Caco-2 (cell line): ENCODE data around the gene TMEM169. TPM values are rescaled to one million over a fixed set of nuclear protein-coding genes. Genes with fewer than 3 reads are reported as not detected.

Experiments
- BruUV-seq: library from RNA; stranded (reverse); fragments of 400-500 nt; replicated peaks from 2 replicates; lab custom pipeline; 2021; lab: Mats Ljungman, UMichigan
- CTCF ChIA-PET: fragments of 300-600 bp; sonication (Branson Sonifier 250); formaldehyde crosslinking; loops from one replicate; lab custom pipeline; 2022; ENCODE audit warnings: antibody characterized with exemption; lab: Charles Lee
- POLR2A ChIA-PET: fragments of 300-600 bp; sonication (Branson Sonifier 250); formaldehyde crosslinking; loops from one replicate; lab custom pipeline; 2022; ENCODE audit warnings: antibody characterized with exemption; lab: Charles Lee
- DNase-seq, 2 experiments: peaks; one replicate each; pipeline versions ENCODE4 v3.0.0 to v3.0.0-alpha.2; 2020 to 2022
- H3K27me3 ChIP-seq: replicated peaks from 2 replicates; pipeline ENCODE4 v1.6.0; 2011; ENCODE audit warnings: low read length; ENCODE audit not compliant: control insufficient read depth, insufficient read depth
- H3K36me3 ChIP-seq: 2 replicates; pipeline ENCODE4 v1.5.1; 2011; ENCODE audit warnings: low read length; ENCODE audit not compliant: control insufficient read depth, insufficient read depth
- H3K4me1 ChIP-seq: fragments of 250-450 bp; sonication (Bioruptor Pico); 2 replicates; pipeline ENCODE4 v1.5.1; 2020; ENCODE audit warnings: mild to moderate bottlenecking
- H3K4me3 ChIP-seq: 2 replicates; pipeline ENCODE4 v1.5.1; 2011; ENCODE audit warnings: low read depth, mild to moderate bottlenecking, control low read depth, low read length
- H3K9me3 ChIP-seq: fragments of 250-450 bp; sonication (Bioruptor Pico); 2 replicates; pipeline ENCODE4 v1.5.1; 2020; ENCODE audit warnings: mild to moderate bottlenecking, moderate library complexity
- H3K27ac Mint-ChIP-seq: one replicate; pipeline ENCODE4 v1.8.0; 2022; ENCODE audit warnings: mixed read lengths; ENCODE audit not compliant: unreplicated experiment
- H3K27me3 Mint-ChIP-seq: one replicate; pipeline ENCODE4 v1.8.0; 2022; ENCODE audit warnings: mixed read lengths; ENCODE audit not compliant: insufficient read depth, unreplicated experiment
- H3K36me3 Mint-ChIP-seq: one replicate; pipeline ENCODE4 v1.8.0; 2022; ENCODE audit warnings: mild to moderate bottlenecking, mixed read lengths; ENCODE audit not compliant: insufficient read depth, unreplicated experiment
- H3K4me1 Mint-ChIP-seq: one replicate; pipeline ENCODE4 v1.8.0; 2022; ENCODE audit warnings: low read depth, mixed read lengths; ENCODE audit not compliant: unreplicated experiment
- H3K4me3 Mint-ChIP-seq: one replicate; pipeline ENCODE4 v1.8.0; 2022; ENCODE audit warnings: mild to moderate bottlenecking, moderate library complexity, mixed read lengths; ENCODE audit not compliant: unreplicated experiment
- H3K9me3 Mint-ChIP-seq: one replicate; pipeline ENCODE4 v1.8.0; 2022; ENCODE audit warnings: mixed read lengths; ENCODE audit not compliant: unreplicated experiment
- CTCF ChIP-seq, 2 experiments: fragments of 200-600 bp in 1 of 2; IDR thresholded peaks; 1 replicate in 1 of 2; 2 replicates in 1 of 2; pipeline versions ENCODE4 v1.5.1 to v1.8.0; 2011 to 2022; ENCODE audit warnings: antibody characterized with exemption in 1 of 2, control low read depth in 1 of 2, inconsistent platforms in 1 of 2, low read depth in 1 of 2, low read length in 1 of 2, mild to moderate bottlenecking in 1 of 2, moderate library complexity in 1 of 2; ENCODE audit not compliant: insufficient read depth in 1 of 2, severe bottlenecking in 1 of 2, unreplicated experiment in 1 of 2
- intact Hi-C: fragments of 100-400 bp; cut with micrococcal nuclease; formaldehyde crosslinking; loops from one replicate; pipeline ENCODE4 v1.10.0; 2022; ENCODE audit not compliant: unreplicated experiment
- total RNA-seq: library from RNA; stranded (reverse); gene quantifications from 2 replicates; pipeline ENCODE4 v1.2.3, GENCODE V29; 2022

Gene TMEM169
- total RNA-seq, 1 experiment from 2014 or later: 1.3 TPM

- Histone ChIP-seq H3K36me3 (no peaks in the 10 kb centered on the region; the same call in 1 of the 2 replicates), H3K4me3 (no peak overlapping the region), H3K4me1 (peaks cover under 1% of the 10 kb centered on the region; the same call in 1 of the 2 replicates), H3K27me3 (no peaks in the 10 kb centered on the region), H3K9me3 (no peaks in the 10 kb centered on the region)
- H3K27ac Mint-ChIP-seq: no peak overlapping the region
- H3K4me1 Mint-ChIP-seq: no peaks in the 10 kb centered on the region
- H3K9me3 Mint-ChIP-seq: no peaks in the 10 kb centered on the region
- intact Hi-C loops: no loop called here
- no peak overlapping the region for H3K4me3 Mint-ChIP-seq
- H3K27me3 Mint-ChIP-seq: no peaks in the 10 kb centered on the region
- POLR2A ChIA-PET: no interaction called here
- BruUV-seq: no TSS peak
- DNase-seq: no peak
- no peak for TF ChIP-seq CTCF (IDR thresholded peaks at IDR 0.05; ENCODE audit: insufficient read depth in 1 of 2, low read depth in 1 of 2, low read length in 1 of 2, severe bottlenecking in 1 of 2, unreplicated experiment in 1 of 2)
- CTCF ChIA-PET: no interaction called here
- H3K36me3 Mint-ChIP-seq: peaks cover 14% of the 10 kb centered on the region
Measured at GRCh38 chr2:216070195-216070594, 11.5 kb upstream of the TMEM169 start.

DNA sequence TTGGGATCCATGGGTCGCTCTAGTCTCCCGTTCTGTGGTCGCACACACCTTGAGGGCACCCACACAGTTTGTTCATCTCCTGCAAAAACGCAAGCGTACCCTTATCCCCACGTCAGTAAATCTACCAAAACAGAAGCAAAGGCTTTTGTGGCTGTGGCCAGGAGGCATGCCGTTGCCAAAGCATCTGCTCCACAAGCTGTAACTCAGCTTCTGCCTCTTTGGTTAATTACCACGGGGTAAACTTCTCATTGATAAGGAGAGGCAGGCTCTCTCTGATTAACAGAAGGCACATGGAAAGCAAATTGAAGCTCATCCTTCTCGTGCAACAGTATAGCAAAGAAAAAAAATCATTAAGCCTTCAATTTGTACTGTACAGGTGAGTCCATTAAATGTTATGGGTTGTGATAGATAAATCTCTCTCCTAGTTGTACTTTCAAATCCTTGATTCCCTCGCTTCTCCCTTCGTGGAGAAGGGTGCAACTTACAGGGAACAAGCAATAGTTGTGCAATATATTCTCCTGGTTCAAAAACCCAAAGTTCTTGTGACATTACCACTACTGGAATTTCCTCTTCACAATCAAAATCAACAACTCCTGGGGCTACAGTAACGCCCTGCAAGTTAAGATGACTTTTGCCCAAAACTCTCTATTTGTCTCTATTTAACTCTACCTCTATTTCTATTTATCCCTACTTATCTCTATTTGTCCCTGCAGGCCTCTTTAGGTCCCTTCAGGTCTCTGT is 10.4 kb upstream of the TMEM169 start:
- no TSS peak for BruUV-seq
- Mint-ChIP-seq H3K27me3 (no peaks in the 10 kb centered on the region), H3K4me3 (no peak overlapping the region), H3K36me3 (peaks cover 14% of the 10 kb centered on the region), H3K27ac (no peak overlapping the region), H3K4me1 (peaks cover 8% of the 10 kb centered on the region), H3K9me3 (no peaks in the 10 kb centered on the region)
- H3K9me3 ChIP-seq: no peaks in the 10 kb centered on the region
- TF ChIP-seq CTCF (IDR thresholded peaks at IDR 0.05; ENCODE audit: insufficient read depth in 1 of 2, low read depth in 1 of 2, low read length in 1 of 2, severe bottlenecking in 1 of 2, unreplicated experiment in 1 of 2): no peak
- POLR2A ChIA-PET: no interaction called here
- CTCF ChIA-PET: no interaction called here
- peaks cover 11% of the 10 kb centered on the region for H3K4me1 ChIP-seq
- DNase-seq: no peak
- H3K4me3 ChIP-seq: no peak overlapping the region
- H3K36me3 ChIP-seq: no peaks in the 10 kb centered on the region; the same call in 1 of the 2 replicates
- H3K27me3 ChIP-seq: no peaks in the 10 kb centered on the region
- intact Hi-C loops: no loop called here

DNA sequence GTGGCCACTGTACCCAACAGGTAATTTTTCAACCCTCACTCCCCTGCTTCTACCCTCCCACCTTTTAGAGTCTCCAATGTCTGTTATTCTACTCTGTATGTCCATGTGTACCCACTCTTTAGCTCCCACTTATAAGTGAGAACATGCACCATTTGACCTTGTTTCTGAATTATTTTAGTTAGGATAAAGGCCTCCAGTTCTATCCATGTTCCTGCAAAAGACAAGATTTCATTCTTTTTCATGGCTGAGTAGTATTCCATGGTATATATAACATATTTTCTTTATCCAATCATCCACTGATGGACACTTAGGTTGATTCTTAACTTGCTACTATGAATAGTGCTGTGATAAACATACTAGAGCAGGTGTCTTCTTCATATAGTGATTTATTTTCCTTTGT is 9.2 kb upstream of the TMEM169 start:
- Histone ChIP-seq H3K4me1 (peaks cover 14% of the 10 kb centered on the region), H3K4me3 (no peak overlapping the region), H3K36me3 (no peaks in the 10 kb centered on the region; the same call in 1 of the 2 replicates), H3K27me3 (no peaks in the 10 kb centered on the region), H3K9me3 (no peaks in the 10 kb centered on the region)
- DNase-seq: no peak
- no peaks in the 10 kb centered on the region for H3K27me3 Mint-ChIP-seq
- ChIA-PET POLR2A (no interaction called here), CTCF (no interaction called here)
- no peak for TF ChIP-seq CTCF (IDR thresholded peaks at IDR 0.05; ENCODE audit: insufficient read depth in 1 of 2, low read depth in 1 of 2, low read length in 1 of 2, severe bottlenecking in 1 of 2, unreplicated experiment in 1 of 2)
- intact Hi-C loops: no loop called here
- H3K4me1 Mint-ChIP-seq: peaks cover 9% of the 10 kb centered on the region
- H3K9me3 Mint-ChIP-seq: no peaks in the 10 kb centered on the region
- H3K27ac Mint-ChIP-seq: no peak overlapping the region
- H3K36me3 Mint-ChIP-seq: peaks cover 14% of the 10 kb centered on the region
- no TSS peak for BruUV-seq
- no peak overlapping the region for H3K4me3 Mint-ChIP-seq
